ENCODE data around the gene ZNF627. TPM values are rescaled to one million over a fixed set of nuclear protein-coding genes. Genes with fewer than 3 reads are reported as not detected.

Gene ZNF627
- total and polyA plus RNA-seq, 2 donors (not counting 1 experiment from before 2014, with no cell fraction given): 10.8 to 26.3 TPM

DNA sequence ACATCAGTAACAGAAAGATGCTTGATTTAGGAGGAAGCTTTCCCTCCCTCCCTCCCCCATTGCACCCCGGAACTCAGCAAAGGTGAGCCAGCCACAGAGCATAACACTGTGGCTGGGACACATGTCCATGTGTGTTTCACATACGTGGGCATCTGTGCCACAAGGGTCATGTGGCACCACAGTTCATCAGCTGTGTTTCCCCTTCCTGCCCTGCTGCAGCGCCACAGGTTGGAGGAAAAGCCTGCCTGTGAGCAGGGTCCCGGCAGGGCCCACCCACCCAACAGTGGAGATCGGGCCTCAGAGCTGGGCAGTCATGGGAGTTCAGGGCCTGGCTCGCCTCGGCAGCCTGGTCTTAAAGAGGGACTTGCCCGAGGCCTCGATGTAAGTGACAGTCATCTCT is 22.6 kb upstream of the ZNF627 start:
- H3K4me3 ChIP-seq (replicated peaks in 1 of 4; ENCODE audit: control extremely low read depth in 1 of 4, insufficient read depth in 1 of 4, low read depth in 3 of 4, low read length in 4 of 4): no peak overlapping the region
- H3K79me2 ChIP-seq (ENCODE audit: control insufficient read depth, insufficient read depth, low read length): no peaks in the 10 kb centered on the region
- no peak overlapping the region for H3K27ac ChIP-seq (ENCODE audit: insufficient read depth, low read length)
- peaks cover 2% of the 10 kb centered on the region for H3K4me1 ChIP-seq (ENCODE audit: control insufficient read depth, extremely low read depth, insufficient read depth, low read length)
- no peak for DNase-seq (ENCODE audit: low read depth in 2 of 2)
- H3K27me3 ChIP-seq (ENCODE audit: control insufficient read depth, insufficient read depth, low read length): peaks cover 3% of the 10 kb centered on the region
- no peak overlapping the region for H3K9ac ChIP-seq (ENCODE audit: insufficient read depth, low read length)
- no peaks in the 10 kb centered on the region for H3K36me3 ChIP-seq (ENCODE audit: control insufficient read depth, insufficient read depth, low read length)
- H3K9me3 ChIP-seq (ENCODE audit: control insufficient read depth, insufficient read depth, low read depth, low read length): no peaks in the 10 kb centered on the region
- no peaks in the 10 kb centered on the region for H4K20me1 ChIP-seq (ENCODE audit: control insufficient read depth, extremely low read depth, insufficient read depth, low read length)
- H3K4me2 ChIP-seq (ENCODE audit: extremely low read depth, insufficient read depth, low read length): no peak overlapping the region
- TF ChIP-seq CTCF (conservative IDR thresholded peaks at IDR 0.05 in 1 of 2, IDR thresholded peaks at IDR 0.05 in 1 of 2; ENCODE audit: low read depth in 1 of 2, low read length in 2 of 2) (no peak), EZH2 (IDR thresholded peaks at IDR 0.05; ENCODE audit: low read length, missing control alignments) (no peak)
- H2AFZ ChIP-seq (ENCODE audit: low read length): no peak overlapping the region

DNA sequence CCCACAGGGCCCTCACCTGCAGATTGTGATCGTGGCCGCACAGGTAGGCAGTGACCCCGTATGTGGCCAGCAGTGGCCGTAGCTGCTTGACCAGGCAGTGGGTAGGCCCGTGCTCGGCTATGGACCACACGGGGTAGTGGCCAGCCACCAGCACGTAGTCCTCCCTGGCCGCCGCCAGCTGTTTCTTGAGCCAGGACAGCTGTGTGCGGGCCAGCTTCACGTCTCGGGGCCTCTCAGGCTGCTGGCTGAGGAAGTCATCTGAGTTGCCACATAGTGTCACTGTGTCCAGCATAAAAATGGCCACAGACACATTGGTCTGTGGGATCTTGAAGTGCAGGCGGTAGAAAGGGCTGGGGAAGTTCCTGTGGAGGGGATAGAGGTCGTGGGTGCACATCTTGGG is 21.1 kb upstream of the ZNF627 start:
- DNase-seq (ENCODE audit: low read depth in 2 of 2): no peak
- Histone ChIP-seq H3K79me2 (ENCODE audit: control insufficient read depth, insufficient read depth, low read length) (no peaks in the 10 kb centered on the region), H2AFZ (ENCODE audit: low read length) (no peak overlapping the region), H3K27me3 (ENCODE audit: control insufficient read depth, insufficient read depth, low read length) (peaks cover 3% of the 10 kb centered on the region), H3K27ac (ENCODE audit: insufficient read depth, low read length) (no peak overlapping the region), H3K4me3 (replicated peaks in 1 of 4; ENCODE audit: control extremely low read depth in 1 of 4, insufficient read depth in 1 of 4, low read depth in 3 of 4, low read length in 4 of 4) (no peak overlapping the region), H3K9ac (ENCODE audit: insufficient read depth, low read length) (no peak overlapping the region), H3K4me2 (ENCODE audit: extremely low read depth, insufficient read depth, low read length) (no peak overlapping the region), H4K20me1 (ENCODE audit: control insufficient read depth, extremely low read depth, insufficient read depth, low read length) (no peaks in the 10 kb centered on the region), H3K4me1 (ENCODE audit: control insufficient read depth, extremely low read depth, insufficient read depth, low read length) (peaks cover 2% of the 10 kb centered on the region), H3K9me3 (ENCODE audit: control insufficient read depth, insufficient read depth, low read depth, low read length) (no peaks in the 10 kb centered on the region), H3K36me3 (ENCODE audit: control insufficient read depth, insufficient read depth, low read length) (no peaks in the 10 kb centered on the region)
- TF ChIP-seq EZH2 (IDR thresholded peaks at IDR 0.05; ENCODE audit: low read length, missing control alignments) (no peak), CTCF (conservative IDR thresholded peaks at IDR 0.05 in 1 of 2, IDR thresholded peaks at IDR 0.05 in 1 of 2; ENCODE audit: low read depth in 1 of 2, low read length in 2 of 2) (no peak)

DNA sequence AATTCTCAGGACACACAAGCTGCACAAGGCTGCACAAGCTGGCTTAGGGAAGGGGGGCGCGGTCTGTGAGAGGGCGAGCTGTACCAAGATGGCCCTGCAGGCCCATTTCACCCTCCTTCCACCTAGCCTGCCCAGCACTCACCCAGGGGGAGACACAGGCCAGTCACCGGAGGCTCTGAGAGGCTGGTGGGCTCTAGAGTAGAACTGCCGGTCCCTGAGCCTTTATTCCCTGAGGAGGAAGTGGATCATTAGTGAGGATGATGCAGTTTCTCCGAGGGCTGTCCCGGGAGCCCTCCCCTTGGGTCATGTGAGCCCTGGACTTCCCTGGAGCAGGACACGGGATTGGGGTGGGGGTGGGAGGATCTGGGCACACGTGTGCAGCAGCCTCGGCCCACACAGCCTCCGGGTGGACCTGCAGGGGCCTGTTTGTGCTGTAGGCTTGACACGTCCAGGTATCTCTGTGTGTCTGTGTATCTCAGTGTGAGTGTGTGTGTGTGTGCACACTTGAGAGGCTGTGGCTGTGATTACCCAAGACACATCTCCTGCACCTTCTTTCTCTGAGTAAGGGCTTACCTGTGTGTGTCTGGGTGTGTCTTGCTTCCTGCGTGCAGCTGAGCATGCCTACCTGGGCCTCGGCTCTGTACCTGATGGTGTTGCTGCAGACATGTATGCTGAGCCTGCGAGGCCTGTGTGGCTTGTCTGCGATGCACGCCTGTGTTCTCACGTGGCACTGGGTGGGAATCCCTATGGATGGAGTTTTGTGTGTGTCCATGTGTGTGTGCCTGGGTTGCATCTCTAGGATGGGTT is 19.6 kb upstream of the ZNF627 start, which contains the start of gene ACP5:
ACP5 (minus strand) TSS at position 195 of the 807 bp plus-strand sequence. CDS start 328 bp downstream, outside the sequence.
- Histone ChIP-seq H3K4me1 (ENCODE audit: control insufficient read depth, extremely low read depth, insufficient read depth, low read length) (peaks cover 2% of the 10 kb centered on the region), H2AFZ (ENCODE audit: low read length) (peak within 1 kb of the TSS; percentile 29), H3K4me3 (replicated peaks in 1 of 4; ENCODE audit: control extremely low read depth in 1 of 4, insufficient read depth in 1 of 4, low read depth in 3 of 4, low read length in 4 of 4) (peak within 1 kb of the TSS in 1 of 4 experiments; percentile 2), H3K4me2 (ENCODE audit: extremely low read depth, insufficient read depth, low read length) (no peak within 1 kb of the TSS), H3K9ac (ENCODE audit: insufficient read depth, low read length) (no peak within 1 kb of the TSS), H3K79me2 (ENCODE audit: control insufficient read depth, insufficient read depth, low read length) (no peaks in the 10 kb centered on the region), H3K36me3 (ENCODE audit: control insufficient read depth, insufficient read depth, low read length) (no peaks in the 10 kb centered on the region), H3K27ac (ENCODE audit: insufficient read depth, low read length) (no peak within 1 kb of the TSS), H3K9me3 (ENCODE audit: control insufficient read depth, insufficient read depth, low read depth, low read length) (no peaks in the 10 kb centered on the region), H3K27me3 (ENCODE audit: control insufficient read depth, insufficient read depth, low read length) (peaks cover 3% of the 10 kb centered on the region), H4K20me1 (ENCODE audit: control insufficient read depth, extremely low read depth, insufficient read depth, low read length) (no peaks in the 10 kb centered on the region)
- no peak for DNase-seq (ENCODE audit: low read depth in 2 of 2)
- TF ChIP-seq EZH2 (IDR thresholded peaks at IDR 0.05; ENCODE audit: low read length, missing control alignments) (no peak), CTCF (conservative IDR thresholded peaks at IDR 0.05 in 1 of 2, IDR thresholded peaks at IDR 0.05 in 1 of 2; ENCODE audit: low read depth in 1 of 2, low read length in 2 of 2) (no peak)
